Cerebellar cortex (tissue), 1 donor: ENCODE results near the gene LARGE2.
A peak's percentile ranks its signal among the peaks of the same experiment; 100 is the strongest.

Experiments
- DNase-seq: peaks from one replicate; pipeline ENCODE4 v3.0.0-alpha.2; 2015; ENCODE audit warnings: low spot score

LARGE2 gene

DNA sequence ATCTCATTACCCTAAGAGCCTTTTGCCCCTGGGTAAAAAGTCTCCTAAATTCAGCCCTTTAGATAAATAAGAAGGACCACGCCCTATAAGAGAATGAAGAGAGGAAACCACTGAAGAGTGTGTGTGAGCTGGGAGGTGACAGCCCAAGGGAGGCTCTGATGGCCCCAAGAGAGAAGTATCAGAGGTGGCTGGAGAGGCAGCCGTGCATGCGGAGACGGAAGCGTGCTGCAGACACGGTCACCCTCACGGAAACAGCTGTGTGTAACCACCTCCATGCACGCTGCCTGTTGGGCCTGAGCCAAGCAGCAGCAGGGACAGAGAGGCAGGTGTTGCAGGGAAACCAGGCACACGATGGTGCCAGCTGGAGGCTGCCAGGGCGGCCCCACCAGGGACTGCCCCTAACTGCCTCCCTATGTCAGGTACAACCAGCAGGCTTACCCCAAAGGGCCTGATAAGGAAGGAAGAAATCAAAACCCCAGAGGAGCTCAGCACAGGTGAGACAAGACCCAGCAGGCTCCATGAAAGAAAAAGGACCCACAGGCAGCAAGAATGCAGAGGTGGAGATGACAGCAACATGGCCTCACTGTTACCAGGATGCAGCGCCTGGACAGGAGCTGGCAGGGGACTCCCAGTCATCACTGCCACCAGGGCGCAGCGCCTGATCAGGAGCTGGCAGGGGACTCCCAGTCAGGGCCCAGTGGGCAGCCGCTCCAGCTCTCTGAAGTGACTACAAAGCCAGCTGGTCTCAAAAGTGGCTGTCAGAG, 7.8 kb downstream of the LARGE2 start:
- DNase-seq, result no peak

- no peak for DNase-seq
Observed at GRCh38 chr11:45930951-45931570, 8.6 kb downstream of the LARGE2 start.

GRCh38 chr11:45931739-45932138, 9.3 kb downstream of the LARGE2 start:
- no peak for DNase-seq

- no peak for DNase-seq
Observed at GRCh38 chr11:45932217-45932616, 9.8 kb downstream of the LARGE2 start.

DNA sequence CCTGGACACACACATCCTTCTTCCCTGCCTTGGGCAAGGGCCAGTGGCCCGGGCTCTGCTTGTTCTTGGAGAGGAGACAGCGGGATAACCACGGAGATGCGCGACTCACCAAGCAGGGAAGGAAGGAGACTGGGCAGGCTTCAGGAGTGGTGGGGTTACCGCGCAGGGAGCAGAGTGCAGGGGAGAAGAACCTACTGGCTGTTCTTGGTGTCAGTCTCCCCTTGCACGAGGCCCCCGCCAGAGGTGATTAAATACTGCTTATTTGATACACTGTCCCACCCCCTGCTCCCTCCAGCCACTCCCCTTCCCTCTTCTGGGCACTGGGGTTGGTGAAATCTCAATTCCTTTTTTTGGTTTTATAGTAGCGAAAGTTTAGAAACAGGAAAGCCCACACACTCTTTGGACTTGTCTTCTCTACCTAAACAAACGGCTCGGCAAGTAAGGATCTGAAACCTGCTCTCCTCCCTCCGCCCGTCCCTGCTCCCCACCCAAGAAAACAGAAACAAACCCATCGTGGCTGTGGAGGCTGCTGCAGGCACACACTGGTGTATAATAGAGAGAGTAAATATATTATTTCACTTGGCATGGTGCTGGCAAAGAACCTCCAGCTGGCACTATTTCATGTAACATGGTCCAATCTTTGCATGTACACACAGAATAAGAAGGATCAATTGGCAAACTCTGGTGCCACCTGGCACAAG, 10.8 kb downstream of the LARGE2 start:
- no peak for DNase-seq

DNA sequence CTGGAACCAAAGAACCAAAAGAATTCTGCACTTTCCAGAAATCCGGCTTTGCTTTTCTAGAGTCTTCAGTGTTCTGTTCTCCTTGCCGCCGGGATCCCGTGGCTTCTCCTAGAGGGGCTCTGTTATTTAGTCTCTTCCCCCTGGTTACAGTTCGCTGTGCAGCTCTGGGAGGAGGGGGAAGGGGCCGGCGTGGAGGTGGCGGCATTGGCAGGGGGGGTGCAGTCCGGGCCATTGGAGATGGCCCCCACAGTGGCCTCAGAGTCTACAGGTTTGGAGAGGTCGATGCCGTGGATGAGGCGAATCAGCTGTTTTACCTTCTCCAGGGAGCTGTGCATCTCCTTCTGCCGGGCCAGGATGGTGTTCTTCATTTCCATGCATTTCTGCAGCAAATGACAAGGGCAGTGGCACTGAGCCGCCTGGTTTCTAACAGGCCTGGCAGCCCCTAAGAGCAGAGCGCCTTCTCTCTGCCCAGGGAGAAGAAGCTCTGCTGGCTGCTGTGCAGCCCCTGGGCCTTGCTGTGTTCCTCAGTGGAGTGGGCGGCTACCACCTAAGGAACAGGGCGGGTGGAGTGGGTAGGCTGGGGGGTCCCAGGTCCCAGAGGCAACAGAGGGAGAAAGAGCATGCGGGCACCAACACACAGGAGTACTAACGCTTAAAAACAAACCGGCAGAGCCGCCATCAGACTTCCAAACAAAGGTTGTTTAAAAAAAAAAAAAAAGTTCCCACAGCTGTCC, 11.6 kb downstream of the LARGE2 start:
- DNase-seq, result no peak

DNA sequence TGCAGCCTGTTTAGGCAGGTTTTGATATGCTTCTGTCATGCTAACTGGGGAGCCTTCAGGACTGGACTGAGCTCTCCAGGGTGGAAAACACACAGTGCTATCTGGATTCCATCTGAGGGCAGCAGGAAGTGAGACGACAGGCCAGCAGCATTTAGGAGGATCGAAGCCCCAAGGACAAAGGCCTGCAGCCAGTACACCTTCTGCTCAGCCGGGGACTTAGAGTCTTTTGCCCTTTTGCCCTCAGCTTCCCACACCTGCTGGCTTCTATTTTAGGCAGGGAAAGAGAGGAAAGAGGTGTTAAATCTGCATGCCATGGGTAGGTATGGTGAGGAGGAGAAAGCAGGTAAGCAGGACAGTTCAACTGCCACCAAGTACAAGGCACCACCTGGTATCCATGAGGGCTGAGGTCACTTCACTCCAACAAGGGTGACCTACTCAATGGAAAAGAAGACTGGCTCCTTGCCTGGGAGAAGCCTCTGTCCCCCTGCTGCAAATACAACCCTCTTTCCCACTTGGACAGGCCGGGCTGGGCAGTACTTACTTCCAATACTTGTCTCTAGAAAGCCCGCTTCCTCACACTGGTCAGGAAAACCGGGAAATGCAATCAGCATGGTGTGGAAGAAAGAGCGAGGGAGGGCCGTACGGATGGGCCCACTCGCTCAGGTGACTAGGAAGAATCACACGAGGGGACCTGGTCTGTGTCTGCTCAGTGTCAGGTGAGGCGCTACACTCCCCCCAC, 12.3 kb downstream of the LARGE2 start:
- no peak for DNase-seq

GRCh38 chr11:45935349-45936064, 13.1 kb downstream of the LARGE2 start:
- no peak for DNase-seq

- no peak for DNase-seq
Observed at GRCh38 chr11:45936511-45937054, 14.1 kb downstream of the LARGE2 start.

DNA sequence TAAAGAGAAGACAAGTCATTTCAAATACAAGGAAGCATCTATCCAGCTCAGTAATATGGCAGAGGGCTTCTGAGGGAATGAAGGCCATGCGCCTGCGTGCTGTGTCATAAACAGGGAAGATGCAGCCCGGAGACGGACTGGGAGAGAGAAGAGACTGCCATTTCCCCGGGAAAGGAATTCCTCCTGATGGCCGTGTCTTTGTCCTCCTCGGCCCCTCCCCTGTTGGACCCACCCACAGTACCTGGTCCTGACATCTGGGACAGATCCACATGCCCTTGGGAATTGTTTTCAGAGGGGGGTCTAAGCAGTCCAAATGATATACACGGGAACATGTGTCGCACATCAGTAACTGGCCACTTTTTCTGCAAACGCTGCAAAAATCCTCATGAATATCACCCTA, 15.5 kb downstream of the LARGE2 start:
- DNase-seq, result no peak

- DNase-seq, result no peak
Observed at GRCh38 chr11:45939836-45940235, 17.4 kb downstream of the LARGE2 start.

DNA sequence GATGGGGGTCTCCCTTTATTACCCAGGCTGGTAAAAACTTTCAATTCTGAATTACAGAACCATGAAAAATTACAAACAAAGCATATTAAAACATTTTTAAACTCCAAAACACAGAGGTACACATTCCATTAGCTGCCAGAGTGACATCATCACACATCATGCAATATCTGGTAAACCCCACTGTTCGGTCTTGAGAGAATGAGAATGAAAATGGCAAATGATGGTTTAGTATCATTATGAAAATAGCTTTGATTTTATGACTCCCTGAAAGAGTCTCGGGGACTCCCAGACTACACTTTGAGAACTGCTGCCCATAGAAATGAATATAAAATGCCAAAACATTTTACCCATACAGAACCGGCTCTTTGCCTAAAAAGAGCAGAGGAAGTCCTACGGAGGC, 18.8 kb downstream of the LARGE2 start:
- no peak for DNase-seq

DNA sequence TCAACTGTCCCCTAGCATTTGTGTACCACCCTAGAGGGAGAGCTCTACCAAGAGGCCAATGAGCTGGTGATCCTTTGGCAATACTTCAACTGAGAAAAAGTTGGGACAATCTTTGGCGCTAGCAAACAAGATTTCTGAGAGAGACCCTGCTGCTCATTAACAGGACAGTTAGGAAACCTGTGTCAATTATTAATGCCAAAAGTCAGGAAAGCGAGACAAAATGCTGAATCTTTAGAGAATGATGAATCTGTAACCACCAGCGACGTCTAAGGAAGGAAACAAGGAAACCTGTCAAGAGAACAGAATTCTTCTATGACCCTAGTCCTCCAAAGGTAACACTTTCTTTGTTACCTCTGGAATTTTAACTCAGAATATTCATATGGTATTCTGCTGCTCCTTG, 19.9 kb downstream of the LARGE2 start:
- DNase-seq, result no peak

- DNase-seq, result no peak
Observed at GRCh38 chr11:45945397-45945999, 23.0 kb downstream of the LARGE2 start.

DNA sequence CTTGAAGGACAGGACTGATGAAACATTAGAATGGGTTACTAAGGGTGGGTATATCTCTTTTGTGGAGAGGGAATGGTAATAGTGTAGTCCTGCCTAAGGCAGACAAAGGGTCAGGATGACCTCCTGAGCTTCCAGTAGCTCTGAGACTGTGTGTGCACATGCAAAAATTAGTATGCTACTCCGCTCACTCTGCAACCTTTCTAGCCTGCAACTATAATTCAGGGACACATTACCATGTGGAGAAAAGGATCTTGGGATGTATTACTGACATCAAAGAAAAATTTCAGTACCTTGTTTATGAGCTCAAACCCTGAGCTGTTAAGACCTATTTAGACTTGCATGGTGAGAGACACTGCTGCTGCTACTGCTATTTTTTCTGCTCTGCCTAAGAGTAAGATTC, 25.4 kb downstream of the LARGE2 start:
- no peak for DNase-seq

GRCh38 chr11:45948356-45948755, 25.9 kb downstream of the LARGE2 start:
- DNase-seq, result no peak

DNA sequence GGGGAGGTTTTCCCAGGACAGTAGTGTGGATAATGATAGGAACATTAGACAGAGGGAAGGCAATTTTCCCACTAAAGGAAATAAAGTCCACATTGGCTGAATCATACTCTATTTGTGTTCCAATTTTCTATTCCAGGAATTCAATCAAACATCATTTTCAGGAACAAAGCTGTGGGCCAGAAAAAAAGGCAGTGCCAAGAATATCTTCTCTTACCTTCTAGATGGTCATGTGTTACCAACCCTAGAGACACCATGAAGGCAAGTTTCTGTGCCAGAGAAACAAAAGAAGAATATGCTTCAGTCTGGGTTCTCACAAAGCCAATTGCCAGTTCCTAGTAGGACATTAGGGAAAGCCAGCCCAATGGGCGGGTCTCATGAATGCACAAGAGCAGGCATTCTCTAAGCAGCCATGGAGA, 27.5 kb downstream of the LARGE2 start:
- peak; percentile 7 for DNase-seq

GRCh38 chr11:45959851-45960250, 37.4 kb downstream of the LARGE2 start:
- no peak for DNase-seq

GRCh38 chr11:45960387-45961095, 38.1 kb downstream of the LARGE2 start:
- DNase-seq, result no peak

DNA sequence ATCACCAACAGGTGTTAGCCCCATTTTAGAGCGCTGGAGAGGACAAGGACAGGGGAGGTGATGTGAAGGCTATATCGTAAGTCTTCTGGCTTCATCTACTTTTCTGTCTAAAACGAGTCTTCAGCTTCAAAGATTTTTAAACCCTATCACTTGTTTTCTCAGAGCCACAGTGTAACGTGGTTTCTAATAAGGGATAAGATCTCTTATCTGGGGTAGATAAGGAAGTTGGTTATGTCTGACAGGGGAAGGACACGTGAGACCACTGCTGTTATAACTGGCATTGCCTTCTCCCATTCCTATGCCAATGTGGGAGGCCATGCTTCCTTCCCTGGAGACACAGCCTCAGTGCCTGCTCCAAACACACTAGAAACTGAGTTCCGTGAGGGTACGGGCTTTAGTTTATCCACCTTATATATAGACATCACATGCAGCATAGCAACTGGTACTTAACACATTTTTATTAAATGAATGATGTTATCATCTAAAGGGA, 39.3 kb downstream of the LARGE2 start:
- no peak for DNase-seq
